A673 (cell line): Measurements from ENCODE around the gene TTC27. TPM values are rescaled to one million over a fixed set of nuclear protein-coding genes. Genes with fewer than 3 reads are reported as not detected.
"Not testable (repeated sequence)": the region's sequence is repeated elsewhere in the genome, so short reads cannot be mapped to it uniquely, and the experiment has no call there.

Source experiments
- BruUV-seq: library from RNA; stranded (reverse); fragments of 400-500 nt; replicated peaks from 2 replicates; lab custom pipeline; 2021; lab: Mats Ljungman, UMichigan
- CTCF ChIA-PET: fragments of 300-600 bp; sonication (Branson Sonifier 250); formaldehyde crosslinking; loops from one replicate; lab custom pipeline; 2022; ENCODE audit warnings: antibody characterized with exemption; lab: Charles Lee
- POLR2A ChIA-PET: fragments of 300-600 bp; sonication (Branson Sonifier 250); formaldehyde crosslinking; loops from one replicate; lab custom pipeline; 2022; ENCODE audit warnings: antibody characterized with exemption; ENCODE audit not compliant: low non-redundant PET; lab: Charles Lee
- DNase-seq: peaks from one replicate; pipeline ENCODE4 v3.0.0-alpha.2; 2015; ENCODE audit warnings: low spot score
- H3K27ac ChIP-seq: fragments of 200-600 bp; sonication (generic); 2 replicates; pipeline ENCODE4 v1.5.1; 2016; ENCODE audit warnings: mixed run types, low read depth, mild to moderate bottlenecking, mixed read lengths, antibody characterized with exemption, low read length; ENCODE audit not compliant: poor library complexity, severe bottlenecking
- H3K27me3 ChIP-seq: fragments of 200-600 bp; sonication (generic); replicated peaks from 2 replicates; pipeline ENCODE4 v1.6.1; 2017; ENCODE audit warnings: mixed run types, low read depth, mild to moderate bottlenecking, mixed read lengths, antibody characterized with exemption, low read length; ENCODE audit not compliant: insufficient read depth, poor library complexity
- H3K36me3 ChIP-seq: fragments of 200-600 bp; sonication (generic); 2 replicates; pipeline ENCODE4 v1.6.1; 2016; ENCODE audit warnings: mixed run types, mild to moderate bottlenecking, mixed read lengths, antibody characterized with exemption, low read length; ENCODE audit not compliant: insufficient read depth, poor library complexity, severe bottlenecking
- H3K4me1 ChIP-seq: fragments of 200-600 bp; sonication (generic); 2 replicates; pipeline ENCODE4 v1.6.1; 2017; ENCODE audit warnings: mixed run types, mild to moderate bottlenecking, mixed read lengths, antibody characterized with exemption, low read length; ENCODE audit not compliant: insufficient read depth, poor library complexity, severe bottlenecking
- H3K4me3 ChIP-seq: fragments of 200-600 bp; sonication (generic); 2 replicates; pipeline ENCODE4 v1.5.1; 2016; ENCODE audit warnings: low read depth, mixed run types, mild to moderate bottlenecking, mixed read lengths, low read length; ENCODE audit not compliant: poor library complexity, severe bottlenecking
- H3K9me3 ChIP-seq: fragments of 200-600 bp; sonication (generic); 2 replicates; pipeline ENCODE4 v1.6.1; 2016; ENCODE audit warnings: mixed run types, low read depth, mild to moderate bottlenecking, mixed read lengths, antibody characterized with exemption, low read length; ENCODE audit not compliant: poor library complexity, severe bottlenecking
- EZH2 ChIP-seq: fragments of 200-600 bp; sonication (generic); IDR thresholded peaks from 2 replicates; pipeline ENCODE4 v1.6.1; 2017; ENCODE audit warnings: borderline replicate concordance, low read depth, mild to moderate bottlenecking, mixed read lengths, antibody characterized with exemption, low read length; ENCODE audit not compliant: poor library complexity, severe bottlenecking
- intact Hi-C: fragments of 100-400 bp; cut with micrococcal nuclease; formaldehyde crosslinking; loops from one replicate; pipeline ENCODE4 v1.10.0; 2022; ENCODE audit not compliant: unreplicated experiment
- total RNA-seq: library from RNA; stranded (reverse); gene quantifications from 2 replicates; pipeline ENCODE4 v1.2.3, GENCODE V29; 2021
- TF ChIP-seq, protein P1 (sequence below): fragments of 300-800, 200-600 bp; sonication (generic); conservative IDR thresholded peaks from 2 replicates; pipeline ENCODE4 v1.5.1; 2017; ENCODE audit warnings: low read depth, mild to moderate bottlenecking, antibody characterized with exemption, low read length, moderate library complexity, mixed read lengths

The TTC27 gene
- total RNA-seq, 1 experiment from 2014 or later, result 29.8 TPM

DNA sequence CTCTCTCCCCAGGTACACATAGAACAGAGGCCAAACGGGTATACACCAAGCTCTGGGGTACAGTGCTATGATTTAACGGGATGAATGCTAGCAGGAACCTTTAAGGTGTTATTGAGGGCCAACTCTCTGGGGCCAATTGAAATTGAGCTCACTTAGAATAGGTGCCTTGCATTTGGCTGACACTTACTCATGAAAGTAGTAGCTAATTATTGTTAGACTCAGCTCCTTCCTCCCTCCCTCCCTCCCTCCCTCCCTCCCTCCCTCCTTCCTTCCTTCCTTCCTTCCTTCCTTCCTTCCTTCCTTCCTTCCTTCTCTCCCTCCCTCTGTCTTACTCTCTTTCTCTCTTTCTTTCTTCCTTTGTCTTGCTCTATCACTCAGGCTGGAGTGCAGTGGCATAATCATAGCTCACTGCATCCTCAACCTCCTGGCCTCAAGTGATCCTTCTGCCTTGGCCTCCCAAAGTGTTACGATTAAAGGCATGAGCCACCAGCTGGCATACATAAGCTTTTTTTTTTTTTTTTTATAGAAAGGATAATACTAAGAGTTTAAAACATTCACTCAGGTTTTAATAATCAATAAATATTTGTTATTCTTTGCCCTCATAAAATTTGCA, 95.7 kb downstream of the TTC27 start:
- Histone ChIP-seq H3K4me1 (peaks cover 10% of the 10 kb centered on the region), H3K27ac (peak overlapping the region; percentile 26), H3K9me3 (no peaks in the 10 kb centered on the region), H3K27me3 (no peaks in the 10 kb centered on the region), H3K36me3 (no peaks in the 10 kb centered on the region), H3K4me3 (no peak overlapping the region)
- intact Hi-C loops, result loop anchor here (5.0 kb wide), 1 partner anchor 166 kb away; no protein-coding TSS in a partner anchor
- DNase-seq, result peak; percentile 57
- TF ChIP-seq, protein P1, sequence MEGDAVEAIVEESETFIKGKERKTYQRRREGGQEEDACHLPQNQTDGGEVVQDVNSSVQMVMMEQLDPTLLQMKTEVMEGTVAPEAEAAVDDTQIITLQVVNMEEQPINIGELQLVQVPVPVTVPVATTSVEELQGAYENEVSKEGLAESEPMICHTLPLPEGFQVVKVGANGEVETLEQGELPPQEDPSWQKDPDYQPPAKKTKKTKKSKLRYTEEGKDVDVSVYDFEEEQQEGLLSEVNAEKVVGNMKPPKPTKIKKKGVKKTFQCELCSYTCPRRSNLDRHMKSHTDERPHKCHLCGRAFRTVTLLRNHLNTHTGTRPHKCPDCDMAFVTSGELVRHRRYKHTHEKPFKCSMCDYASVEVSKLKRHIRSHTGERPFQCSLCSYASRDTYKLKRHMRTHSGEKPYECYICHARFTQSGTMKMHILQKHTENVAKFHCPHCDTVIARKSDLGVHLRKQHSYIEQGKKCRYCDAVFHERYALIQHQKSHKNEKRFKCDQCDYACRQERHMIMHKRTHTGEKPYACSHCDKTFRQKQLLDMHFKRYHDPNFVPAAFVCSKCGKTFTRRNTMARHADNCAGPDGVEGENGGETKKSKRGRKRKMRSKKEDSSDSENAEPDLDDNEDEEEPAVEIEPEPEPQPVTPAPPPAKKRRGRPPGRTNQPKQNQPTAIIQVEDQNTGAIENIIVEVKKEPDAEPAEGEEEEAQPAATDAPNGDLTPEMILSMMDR, result no peak
- no peak for TF ChIP-seq EZH2
- no TSS peak for BruUV-seq
- ChIA-PET POLR2A (no interaction called here), CTCF (interaction anchor here (0.6 to 0.7 kb wide), 2 partner anchors 41 to 519 kb away, joined by 3 to 10 read pairs; no protein-coding TSS in a partner anchor)

DNA sequence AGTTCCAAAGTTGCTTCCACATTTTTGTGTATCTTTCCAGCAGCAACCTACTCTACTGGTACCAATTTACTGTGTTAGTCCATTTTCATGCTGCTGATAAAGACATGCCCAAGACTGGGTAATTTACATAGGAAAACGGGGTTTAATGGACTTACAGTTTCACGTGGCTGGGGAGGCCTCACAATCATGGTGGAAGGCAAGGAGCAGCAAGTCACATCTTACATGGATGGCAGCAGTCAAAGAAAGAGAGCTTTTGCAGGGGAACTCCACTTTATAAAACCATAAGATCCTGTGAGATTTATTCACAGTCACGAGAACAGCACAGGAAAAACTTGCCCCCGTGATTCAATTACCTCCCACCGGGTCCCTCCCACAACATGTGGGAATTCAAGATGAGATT, 98.8 kb downstream of the TTC27 start:
- CTCF ChIA-PET, intact Hi-C loops, POLR2A ChIA-PET: not testable (repeated sequence)

DNA sequence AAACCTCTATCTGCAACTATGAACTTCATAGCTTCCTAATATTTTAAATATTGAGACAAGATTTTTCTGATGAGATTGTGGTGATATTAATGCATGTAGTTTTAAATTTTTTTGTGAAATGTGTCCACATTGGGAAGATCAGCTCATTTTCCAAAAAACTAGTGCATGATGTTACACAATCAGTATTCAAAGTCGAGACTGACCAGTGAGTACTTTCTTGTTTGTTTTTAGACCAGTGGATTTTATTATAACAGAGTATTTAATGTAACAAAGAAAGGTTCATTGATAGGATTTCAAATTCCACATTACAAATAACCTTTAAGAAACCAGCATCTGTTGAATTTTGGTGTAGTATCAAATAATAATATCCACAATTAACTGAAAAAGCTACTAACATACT, 99.3 kb downstream of the TTC27 start:
- TF ChIP-seq EZH2, result no peak
- H3K36me3 ChIP-seq, result no peaks in the 10 kb centered on the region
- intact Hi-C loops, result no loop called here
- no TSS peak for BruUV-seq
- no peak overlapping the region for H3K27ac ChIP-seq
- CTCF ChIA-PET, result no interaction called here
- peaks cover 10% of the 10 kb centered on the region for H3K4me1 ChIP-seq
- H3K27me3 ChIP-seq, result no peaks in the 10 kb centered on the region
- H3K4me3 ChIP-seq, result no peak overlapping the region
- no peaks in the 10 kb centered on the region for H3K9me3 ChIP-seq
- no peak for DNase-seq
- POLR2A ChIA-PET, result no interaction called here

More for the DNA sequence above, 98.8 kb downstream of the TTC27 start:
- not testable (repeated sequence) for H3K27me3 ChIP-seq, H3K9me3 ChIP-seq, BruUV-seq, H3K36me3 ChIP-seq, H3K4me1 ChIP-seq, H3K27ac ChIP-seq, DNase-seq, H3K4me3 ChIP-seq

DNA sequence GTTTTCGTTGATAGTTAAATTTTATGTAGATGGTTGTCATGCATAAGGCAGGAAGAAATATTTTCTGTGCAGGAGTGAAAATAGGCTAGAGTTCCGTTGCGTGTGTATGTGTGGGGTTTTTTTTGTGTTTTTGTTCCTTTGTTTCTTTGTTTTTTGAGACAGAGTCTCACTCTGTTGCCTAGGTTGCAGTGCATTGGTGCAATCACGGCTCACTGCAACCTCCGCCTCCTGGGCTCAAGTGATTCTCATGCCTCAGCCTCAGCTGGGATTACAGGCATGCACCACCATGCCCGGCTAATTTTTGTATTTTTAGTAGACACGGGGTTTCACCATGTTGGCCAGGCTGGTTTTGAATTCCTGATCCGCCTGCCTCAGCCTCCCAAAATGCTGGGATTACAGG, 103.1 kb downstream of the TTC27 start:
- H3K36me3 ChIP-seq, H3K9me3 ChIP-seq, CTCF ChIA-PET, H3K4me3 ChIP-seq, H3K4me1 ChIP-seq, BruUV-seq, H3K27ac ChIP-seq, H3K27me3 ChIP-seq, intact Hi-C loops, DNase-seq: not testable (repeated sequence)
- POLR2A ChIA-PET, result interaction anchor here (0.7 kb wide), 1 partner anchor 1739 kb away, joined by 8 read pairs; no protein-coding TSS in a partner anchor
